ENCODE measurements around the gene PARN.
"Not testable (repeated sequence)": the region's sequence is repeated elsewhere in the genome, so short reads cannot be mapped to it uniquely, and the experiment has no call there.

Gene PARN

GRCh38 chr16:14415291-14415690, 214.8 kb downstream of the PARN start:
- TF ChIP-seq CTCF (IDR thresholded peaks at IDR 0.05; ENCODE audit: insufficient read depth, low read length, missing control alignments) = no peak
- no peak for DNase-seq (ENCODE audit: low read depth, low spot score)
- CTCF ChIA-PET = interaction anchor here (0.5 kb wide), 1 partner anchor 29 kb away, joined by 3 read pairs; no protein-coding TSS in a partner anchor
- no peak overlapping the region for H3K4me3 ChIP-seq (ENCODE audit: low read depth, low read length)
- POLR2A ChIA-PET = no interaction called here

GRCh38 chr16:14409563-14409962, 220.5 kb downstream of the PARN start:
- no peak overlapping the region for H3K4me3 ChIP-seq (ENCODE audit: low read depth, low read length)
- CTCF ChIA-PET = no interaction called here
- DNase-seq (ENCODE audit: low read depth, low spot score) = peak; percentile 96
- POLR2A ChIA-PET = interaction anchor here (1.3 kb wide), 1 partner anchor 10 kb away, joined by 3 read pairs; no protein-coding TSS in a partner anchor
- TF ChIP-seq CTCF (IDR thresholded peaks at IDR 0.05; ENCODE audit: insufficient read depth, low read length, missing control alignments) = no peak

GRCh38 chr16:14407786-14408399, 222.2 kb downstream of the PARN start:
- no peak overlapping the region for H3K4me3 ChIP-seq (ENCODE audit: low read depth, low read length)
- ChIA-PET POLR2A (interaction anchor here (1.4 kb wide), 1 partner anchor 29 kb away, joined by 4 read pairs; no protein-coding TSS in a partner anchor), CTCF (interaction anchor here (0.6 kb wide), 1 partner anchor 113 kb away, joined by 4 read pairs; no protein-coding TSS in a partner anchor)
- TF ChIP-seq CTCF (IDR thresholded peaks at IDR 0.05; ENCODE audit: insufficient read depth, low read length, missing control alignments) = no peak
- no peak for DNase-seq (ENCODE audit: low read depth, low spot score)

GRCh38 chr16:14405611-14406537, 224.2 kb downstream of the PARN start:
- ChIA-PET CTCF (no interaction called here), POLR2A (interaction anchor here (0.6 kb wide), 1 partner anchor 89 kb away, joined by 3 read pairs; no protein-coding TSS in a partner anchor)
- TF ChIP-seq CTCF (IDR thresholded peaks at IDR 0.05; ENCODE audit: insufficient read depth, low read length, missing control alignments) = no peak
- no peak overlapping the region for H3K4me3 ChIP-seq (ENCODE audit: low read depth, low read length)
- DNase-seq (ENCODE audit: low read depth, low spot score) = no peak

- CTCF ChIA-PET; DNase-seq (ENCODE audit: low read depth, low spot score); POLR2A ChIA-PET; H3K4me3 ChIP-seq (ENCODE audit: low read depth, low read length): not testable (repeated sequence)
These were observed 227.1 kb downstream of the PARN start for GRCh38 chr16:14403001-14403389.

- DNase-seq (ENCODE audit: low read depth, low spot score); CTCF ChIA-PET; POLR2A ChIA-PET; H3K4me3 ChIP-seq (ENCODE audit: low read depth, low read length): not testable (repeated sequence)
These were observed 227.7 kb downstream of the PARN start for GRCh38 chr16:14402114-14403000.

- CTCF ChIA-PET; POLR2A ChIA-PET; H3K4me3 ChIP-seq (ENCODE audit: low read depth, low read length); DNase-seq (ENCODE audit: low read depth, low spot score): not testable (repeated sequence)
These were observed 228.4 kb downstream of the PARN start for GRCh38 chr16:14401711-14402061.

- POLR2A ChIA-PET = interaction anchor here (1.9 kb wide), 1 partner anchor 23 kb away, joined by 6 read pairs; no protein-coding TSS in a partner anchor
- H3K4me3 ChIP-seq (ENCODE audit: low read depth, low read length); CTCF ChIA-PET; DNase-seq (ENCODE audit: low read depth, low spot score): not testable (repeated sequence)
These were observed 228.9 kb downstream of the PARN start for GRCh38 chr16:14400978-14401710.
